ENCODE data around the gene ARPIN. TPM values are rescaled to one million over a fixed set of nuclear protein-coding genes. Genes with fewer than 3 reads are reported as not detected.
"Not testable (repeated sequence)": the region's sequence is repeated elsewhere in the genome, so short reads cannot be mapped to it uniquely, and the experiment has no call there.

Gene ARPIN
- polyA plus RNA-seq, 2 donors = 6.8 to 10.9 TPM

DNA sequence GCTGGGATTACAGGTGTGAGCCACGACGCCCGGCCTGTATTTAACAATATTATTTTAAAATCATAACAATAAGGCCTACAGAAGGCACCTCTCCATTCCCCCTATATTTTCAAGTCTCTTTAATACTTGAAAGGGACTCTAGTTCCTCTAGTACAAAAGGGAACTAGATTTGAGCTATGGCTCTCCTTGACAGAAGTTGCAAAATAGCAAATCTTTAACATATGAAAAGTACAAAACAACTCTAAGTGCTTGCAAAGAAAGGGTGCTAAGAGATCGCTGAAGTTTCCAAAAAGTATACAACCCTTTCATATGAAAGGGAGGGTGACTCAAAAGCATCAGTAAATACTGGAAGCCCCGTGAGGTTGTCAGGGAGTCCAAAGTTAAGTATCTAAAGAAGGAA lies 42.7 kb downstream of the ARPIN start:
- Histone ChIP-seq H3K9me3 (ENCODE audit: control insufficient read depth in 2 of 2, insufficient read depth in 1 of 2, low read depth in 1 of 2, low read length in 1 of 2) (no peaks in the 10 kb centered on the region), H3K36me3 (ENCODE audit: control insufficient read depth in 2 of 2, insufficient read depth in 2 of 2, low read length in 1 of 2) (peaks cover 0 to 4% of the 10 kb centered on the region in 2 donors), H3K27ac (ENCODE audit: low read depth in 2 of 2, low read length in 1 of 2) (no peak overlapping the region), H3K4me1 (ENCODE audit: control insufficient read depth in 2 of 2, insufficient read depth in 2 of 2, low read length in 1 of 2) (no peaks in the 10 kb centered on the region), H3K27me3 (ENCODE audit: control insufficient read depth in 1 of 2, insufficient read depth in 2 of 2, low read length in 2 of 2) (no peaks in the 10 kb centered on the region), H3K4me3 (ENCODE audit: low read depth in 1 of 2, low read length in 2 of 2) (no peak overlapping the region)
- WGBS, 2 donors = 93 to 96% methylated on average over 5 of the region's 5 CpGs

- H3K4me1 ChIP-seq (ENCODE audit: control insufficient read depth in 2 of 2, insufficient read depth in 2 of 2, low read length in 1 of 2); H3K27ac ChIP-seq (ENCODE audit: low read depth in 2 of 2, low read length in 1 of 2); H3K4me3 ChIP-seq (ENCODE audit: low read depth in 1 of 2, low read length in 2 of 2); H3K27me3 ChIP-seq (ENCODE audit: control insufficient read depth in 1 of 2, insufficient read depth in 2 of 2, low read length in 2 of 2); H3K9me3 ChIP-seq (ENCODE audit: control insufficient read depth in 2 of 2, insufficient read depth in 1 of 2, low read depth in 1 of 2, low read length in 1 of 2); H3K36me3 ChIP-seq (ENCODE audit: control insufficient read depth in 2 of 2, insufficient read depth in 2 of 2, low read length in 1 of 2): not testable (repeated sequence)
- 92% methylated on average over 9 of the region's 9 CpGs for WGBS, 2 donors
Observed at GRCh38 chr15:89869490-89869889, 43.3 kb downstream of the ARPIN start.

- Histone ChIP-seq H3K4me3 (ENCODE audit: low read depth in 1 of 2, low read length in 2 of 2) (no peak overlapping the region), H3K36me3 (ENCODE audit: control insufficient read depth in 2 of 2, insufficient read depth in 2 of 2, low read length in 1 of 2) (peaks cover 3 to 5% of the 10 kb centered on the region in 2 donors), H3K9me3 (ENCODE audit: control insufficient read depth in 2 of 2, insufficient read depth in 1 of 2, low read depth in 1 of 2, low read length in 1 of 2) (no peaks in the 10 kb centered on the region), H3K27me3 (ENCODE audit: control insufficient read depth in 1 of 2, insufficient read depth in 2 of 2, low read length in 2 of 2) (no peaks in the 10 kb centered on the region), H3K27ac (ENCODE audit: low read depth in 2 of 2, low read length in 1 of 2) (no peak overlapping the region), H3K4me1 (ENCODE audit: control insufficient read depth in 2 of 2, insufficient read depth in 2 of 2, low read length in 1 of 2) (no peaks in the 10 kb centered on the region)
- 64 to 72% methylated on average over 3 of the region's 3 CpGs for WGBS, 2 donors
Observed at GRCh38 chr15:89864958-89865739, 47.6 kb downstream of the ARPIN start.

GRCh38 chr15:89863918-89864317 lies 48.8 kb downstream of the ARPIN start:
- H3K36me3 ChIP-seq (ENCODE audit: control insufficient read depth in 2 of 2, insufficient read depth in 2 of 2, low read length in 1 of 2) = peaks cover 3 to 4% of the 10 kb centered on the region in 2 donors
- no peaks in the 10 kb centered on the region for H3K9me3 ChIP-seq (ENCODE audit: control insufficient read depth in 2 of 2, insufficient read depth in 1 of 2, low read depth in 1 of 2, low read length in 1 of 2)
- H3K27me3 ChIP-seq (ENCODE audit: control insufficient read depth in 1 of 2, insufficient read depth in 2 of 2, low read length in 2 of 2) = no peaks in the 10 kb centered on the region
- H3K4me1 ChIP-seq (ENCODE audit: control insufficient read depth in 2 of 2, insufficient read depth in 2 of 2, low read length in 1 of 2) = no peaks in the 10 kb centered on the region
- H3K4me3 ChIP-seq (ENCODE audit: low read depth in 1 of 2, low read length in 2 of 2) = no peak overlapping the region
- no peak overlapping the region for H3K27ac ChIP-seq (ENCODE audit: low read depth in 2 of 2, low read length in 1 of 2)

GRCh38 chr15:89860891-89861290 lies 51.9 kb downstream of the ARPIN start:
- H3K27me3 ChIP-seq (ENCODE audit: control insufficient read depth in 1 of 2, insufficient read depth in 2 of 2, low read length in 2 of 2) = no peaks in the 10 kb centered on the region
- no peaks in the 10 kb centered on the region for H3K4me1 ChIP-seq (ENCODE audit: control insufficient read depth in 2 of 2, insufficient read depth in 2 of 2, low read length in 1 of 2)
- H3K4me3 ChIP-seq (ENCODE audit: low read depth in 1 of 2, low read length in 2 of 2) = no peak overlapping the region
- no peak overlapping the region for H3K27ac ChIP-seq (ENCODE audit: low read depth in 2 of 2, low read length in 1 of 2)
- peaks cover 3 to 8% of the 10 kb centered on the region in 2 donors for H3K36me3 ChIP-seq (ENCODE audit: control insufficient read depth in 2 of 2, insufficient read depth in 2 of 2, low read length in 1 of 2)
- WGBS, 2 donors = 57 to 61% methylated on average over 2 of the region's 2 CpGs
- H3K9me3 ChIP-seq (ENCODE audit: control insufficient read depth in 2 of 2, insufficient read depth in 1 of 2, low read depth in 1 of 2, low read length in 1 of 2) = no peaks in the 10 kb centered on the region

GRCh38 chr15:89860431-89860830 lies 52.3 kb downstream of the ARPIN start:
- H3K4me1 ChIP-seq (ENCODE audit: control insufficient read depth in 2 of 2, insufficient read depth in 2 of 2, low read length in 1 of 2) = no peaks in the 10 kb centered on the region
- no peaks in the 10 kb centered on the region for H3K27me3 ChIP-seq (ENCODE audit: control insufficient read depth in 1 of 2, insufficient read depth in 2 of 2, low read length in 2 of 2)
- H3K36me3 ChIP-seq (ENCODE audit: control insufficient read depth in 2 of 2, insufficient read depth in 2 of 2, low read length in 1 of 2) = peaks cover 3 to 8% of the 10 kb centered on the region in 2 donors
- H3K9me3 ChIP-seq (ENCODE audit: control insufficient read depth in 2 of 2, insufficient read depth in 1 of 2, low read depth in 1 of 2, low read length in 1 of 2) = no peaks in the 10 kb centered on the region
- no peak overlapping the region for H3K27ac ChIP-seq (ENCODE audit: low read depth in 2 of 2, low read length in 1 of 2)
- no peak overlapping the region for H3K4me3 ChIP-seq (ENCODE audit: low read depth in 1 of 2, low read length in 2 of 2)
- 54 to 71% methylated on average over 3 of the region's 3 CpGs for WGBS, 2 donors

DNA sequence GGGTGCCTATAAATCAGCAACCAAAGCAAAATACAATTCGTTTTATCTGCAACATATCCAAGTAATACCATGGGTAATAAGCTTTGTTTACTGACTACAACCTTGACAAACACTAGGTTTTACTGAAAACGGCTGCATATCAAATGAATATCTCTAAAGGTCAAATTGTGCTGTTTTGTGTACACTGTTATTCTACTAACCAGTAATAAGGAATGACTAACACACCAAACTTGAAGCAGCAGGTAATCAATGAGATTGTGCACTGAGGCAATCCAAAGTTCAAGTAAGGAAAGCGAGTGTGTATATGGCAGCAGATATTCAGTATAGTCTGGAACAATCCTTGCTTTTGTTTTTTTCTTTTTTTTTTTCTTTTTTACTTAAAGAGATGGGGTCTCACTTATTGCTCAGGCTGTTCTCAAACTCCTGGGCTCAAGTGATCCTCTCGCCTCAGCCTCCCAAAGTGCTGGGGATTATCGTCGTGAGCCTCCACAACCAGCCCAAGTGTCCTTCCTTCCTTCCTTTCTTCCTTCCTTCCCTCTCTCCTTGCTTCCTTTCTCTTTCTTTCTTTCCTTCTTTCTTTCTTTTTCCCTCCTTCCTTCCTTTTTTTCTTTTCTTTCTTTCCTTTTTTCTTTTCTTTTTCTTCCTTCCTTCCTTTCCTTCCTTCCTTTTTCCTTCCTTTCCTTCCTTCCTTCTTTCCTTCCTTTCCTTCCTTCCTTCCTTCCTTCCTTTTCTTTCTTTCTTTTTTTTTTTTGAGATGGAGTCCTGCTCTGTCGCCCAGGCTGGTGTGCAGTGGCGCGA lies 53.9 kb downstream of the ARPIN start:
- H3K4me1 ChIP-seq (ENCODE audit: control insufficient read depth in 2 of 2, insufficient read depth in 2 of 2, low read length in 1 of 2) = no peaks in the 10 kb centered on the region
- peaks cover 0 to 8% of the 10 kb centered on the region in 2 donors for H3K36me3 ChIP-seq (ENCODE audit: control insufficient read depth in 2 of 2, insufficient read depth in 2 of 2, low read length in 1 of 2)
- H3K27ac ChIP-seq (ENCODE audit: low read depth in 2 of 2, low read length in 1 of 2) = no peak overlapping the region
- no peak overlapping the region for H3K4me3 ChIP-seq (ENCODE audit: low read depth in 1 of 2, low read length in 2 of 2)
- H3K27me3 ChIP-seq (ENCODE audit: control insufficient read depth in 1 of 2, insufficient read depth in 2 of 2, low read length in 2 of 2) = no peaks in the 10 kb centered on the region
- no peaks in the 10 kb centered on the region for H3K9me3 ChIP-seq (ENCODE audit: control insufficient read depth in 2 of 2, insufficient read depth in 1 of 2, low read depth in 1 of 2, low read length in 1 of 2)
- 82 to 87% methylated on average over 9 of the region's 9 CpGs for WGBS, 2 donors

DNA sequence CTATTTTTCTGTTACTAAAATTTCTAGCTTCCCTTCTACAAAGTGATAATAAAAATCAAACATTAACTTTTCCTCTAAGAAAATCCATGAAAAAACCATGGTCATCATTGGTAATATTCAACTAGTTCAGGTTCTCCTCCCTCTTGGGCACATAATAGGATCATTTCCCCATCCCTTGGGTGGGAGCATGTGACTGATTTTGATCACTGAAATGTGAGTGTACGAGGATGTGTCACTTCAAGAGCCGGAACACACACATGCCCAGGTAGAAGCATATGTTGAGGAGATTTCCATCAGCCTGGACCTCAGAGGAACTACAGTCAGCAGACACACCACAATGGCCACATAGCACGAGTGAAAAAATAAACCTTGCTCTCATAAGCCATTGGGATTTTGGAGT lies 55.1 kb downstream of the ARPIN start:
- H3K27ac ChIP-seq (ENCODE audit: low read depth in 2 of 2, low read length in 1 of 2) = no peak overlapping the region
- 72 to 87% methylated on average over 3 of the region's 3 CpGs for WGBS, 2 donors
- H3K27me3 ChIP-seq (ENCODE audit: control insufficient read depth in 1 of 2, insufficient read depth in 2 of 2, low read length in 2 of 2) = no peaks in the 10 kb centered on the region
- no peaks in the 10 kb centered on the region for H3K4me1 ChIP-seq (ENCODE audit: control insufficient read depth in 2 of 2, insufficient read depth in 2 of 2, low read length in 1 of 2)
- H3K9me3 ChIP-seq (ENCODE audit: control insufficient read depth in 2 of 2, insufficient read depth in 1 of 2, low read depth in 1 of 2, low read length in 1 of 2) = no peaks in the 10 kb centered on the region
- no peak overlapping the region for H3K4me3 ChIP-seq (ENCODE audit: low read depth in 1 of 2, low read length in 2 of 2)
- peaks cover 0 to 8% of the 10 kb centered on the region in 2 donors for H3K36me3 ChIP-seq (ENCODE audit: control insufficient read depth in 2 of 2, insufficient read depth in 2 of 2, low read length in 1 of 2)

DNA sequence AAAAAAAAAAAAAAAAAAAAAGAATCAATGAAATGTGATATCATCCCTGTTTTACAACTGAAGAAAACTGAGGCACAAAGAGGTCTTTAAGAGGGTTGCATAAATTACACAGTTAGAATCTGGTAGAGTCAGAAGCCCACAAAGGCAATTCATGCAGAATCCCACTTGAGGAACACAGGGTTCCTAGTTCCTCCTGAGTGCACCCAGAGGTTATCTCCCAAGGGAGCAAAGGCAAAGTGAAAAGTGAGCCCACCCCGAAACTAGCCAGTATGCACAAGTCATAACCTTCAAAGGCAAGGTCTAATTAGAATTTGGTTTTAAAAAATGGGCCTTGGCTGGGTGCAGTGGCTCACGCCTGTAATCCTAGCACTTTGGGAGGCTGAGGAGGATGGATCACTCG lies 56.8 kb downstream of the ARPIN start:
- H3K36me3 ChIP-seq (ENCODE audit: control insufficient read depth in 2 of 2, insufficient read depth in 2 of 2, low read length in 1 of 2) = peaks cover 0 to 8% of the 10 kb centered on the region in 2 donors
- WGBS, 2 donors = 93 to 97% methylated on average over 3 of the region's 3 CpGs
- no peak overlapping the region for H3K27ac ChIP-seq (ENCODE audit: low read depth in 2 of 2, low read length in 1 of 2)
- H3K4me1 ChIP-seq (ENCODE audit: control insufficient read depth in 2 of 2, insufficient read depth in 2 of 2, low read length in 1 of 2) = no peaks in the 10 kb centered on the region
- no peaks in the 10 kb centered on the region for H3K27me3 ChIP-seq (ENCODE audit: control insufficient read depth in 1 of 2, insufficient read depth in 2 of 2, low read length in 2 of 2)
- no peaks in the 10 kb centered on the region for H3K9me3 ChIP-seq (ENCODE audit: control insufficient read depth in 2 of 2, insufficient read depth in 1 of 2, low read depth in 1 of 2, low read length in 1 of 2)
- no peak overlapping the region for H3K4me3 ChIP-seq (ENCODE audit: low read depth in 1 of 2, low read length in 2 of 2)

All from esophagus (tissue), 2 donors.